NCI-H2196 (cell line): Measurements from ENCODE around the gene MAGEB16.

Source experiments
- DNase-seq: peaks from one replicate; lab custom pipeline; 2025; ENCODE audit not compliant: unreplicated experiment; lab: John Stamatoyannopoulos, UW

MAGEB16 gene

DNA sequence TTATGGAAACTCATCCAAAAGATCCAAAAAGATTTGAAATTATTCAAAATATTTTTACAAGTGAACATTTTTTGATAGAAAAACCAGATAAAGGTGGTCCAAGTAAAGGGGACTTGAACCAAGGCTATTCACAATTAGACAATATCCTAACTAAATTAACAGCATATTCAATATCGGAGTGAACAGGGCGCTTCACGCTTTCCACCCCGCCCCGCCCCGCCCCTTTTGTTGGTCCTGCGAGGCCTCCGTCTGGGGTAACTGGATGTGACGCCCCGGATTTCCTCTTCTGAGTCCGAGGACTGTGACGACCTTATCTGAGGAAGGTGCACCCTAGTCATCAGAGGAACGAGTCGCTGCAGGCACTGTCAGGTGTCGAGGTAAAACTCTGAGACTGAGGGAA is at the start of gene MAGEB16:
Gene MAGEB16 (plus strand): TSS at position 301 of the 400 bp plus-strand sequence. CDS start 3,855 bp downstream, outside the sequence.
- DNase-seq: no peak

DNA sequence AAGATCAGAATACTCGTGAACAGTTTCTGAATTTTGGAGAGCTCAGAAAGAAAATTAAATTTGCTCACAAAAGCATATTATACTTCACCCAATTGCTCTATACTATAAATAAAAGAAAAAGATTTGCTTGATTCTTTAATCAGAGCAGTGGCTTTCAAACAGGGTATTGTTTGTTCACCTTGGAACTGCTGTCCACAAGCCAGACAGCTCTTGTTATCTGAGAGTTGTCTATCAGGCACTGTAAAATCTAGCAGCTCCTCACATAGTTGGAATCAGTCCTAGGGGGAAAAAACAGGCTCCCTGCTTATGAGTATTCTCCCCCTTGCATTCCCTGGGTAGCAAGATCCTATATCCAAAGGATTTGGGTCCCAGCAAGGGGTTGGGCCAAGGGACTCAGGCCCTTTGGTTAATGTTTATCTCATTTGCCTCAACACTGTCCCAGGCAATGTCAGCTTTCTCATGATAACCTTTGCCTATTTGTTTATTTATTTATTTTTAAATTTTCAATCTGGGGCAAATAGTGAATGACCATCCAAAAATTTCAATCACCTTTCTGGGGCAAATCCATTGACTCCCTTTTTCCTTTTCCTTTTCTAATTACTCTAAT is 24.1 kb upstream of the MAGEB16 start:
- no peak for DNase-seq

DNA sequence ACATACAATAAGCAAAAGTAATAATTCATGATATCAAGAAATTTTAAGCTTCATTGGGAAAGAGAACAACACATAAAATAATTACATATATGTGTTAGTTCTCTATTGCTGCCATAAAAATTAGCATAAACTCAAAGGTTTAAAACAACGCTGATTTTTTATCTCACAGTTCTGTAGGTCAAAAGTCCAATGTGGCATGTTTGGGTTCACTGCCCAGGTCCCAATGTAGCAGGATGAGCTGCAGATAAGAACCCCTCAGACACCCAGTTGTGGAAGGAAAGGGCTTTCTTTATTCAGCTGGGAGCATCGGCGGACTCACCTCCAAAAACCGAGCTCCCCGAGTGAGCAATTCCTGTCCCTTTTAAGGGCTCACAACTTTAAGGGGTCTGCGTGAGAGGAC is 13.1 kb upstream of the MAGEB16 start:
- no peak for DNase-seq

DNA sequence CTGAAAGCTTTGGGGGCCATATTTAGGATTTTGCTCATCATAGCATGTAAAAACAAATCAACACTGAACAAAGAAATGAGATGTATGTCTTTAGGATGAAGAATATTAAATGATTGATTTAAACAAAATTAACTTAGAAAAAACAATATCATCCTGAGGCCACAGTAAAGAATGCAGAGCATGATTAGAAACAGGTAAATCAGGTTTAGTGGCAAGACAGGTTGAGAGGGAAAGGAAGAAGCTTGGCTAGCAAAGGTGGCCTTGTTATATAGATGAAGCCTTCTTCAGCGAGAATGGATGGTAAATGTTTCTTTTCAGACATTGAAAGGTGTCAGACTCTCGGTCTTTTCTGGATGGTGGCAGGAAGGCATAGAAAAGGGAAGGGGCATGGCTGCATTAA is 11.9 kb upstream of the MAGEB16 start:
- no peak for DNase-seq

DNA sequence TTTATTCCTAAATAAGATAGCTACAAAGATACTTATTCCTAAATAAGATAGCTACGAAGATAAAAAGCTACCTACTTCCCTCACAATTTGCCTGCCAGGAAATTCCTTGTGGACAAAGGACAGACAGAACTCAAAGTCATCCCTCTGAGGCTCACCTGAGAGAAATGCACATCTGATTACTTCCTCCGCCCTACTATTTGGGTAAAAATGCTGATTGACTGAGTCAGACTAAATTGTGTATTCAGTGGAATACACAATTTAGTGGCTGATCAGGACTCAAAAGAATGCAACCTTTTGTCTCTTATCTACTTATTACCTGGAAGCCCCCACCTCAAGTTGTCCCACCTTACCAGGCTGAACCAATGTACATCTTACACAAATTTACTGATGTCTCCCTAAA is 10.3 kb upstream of the MAGEB16 start:
- no peak for DNase-seq

DNA sequence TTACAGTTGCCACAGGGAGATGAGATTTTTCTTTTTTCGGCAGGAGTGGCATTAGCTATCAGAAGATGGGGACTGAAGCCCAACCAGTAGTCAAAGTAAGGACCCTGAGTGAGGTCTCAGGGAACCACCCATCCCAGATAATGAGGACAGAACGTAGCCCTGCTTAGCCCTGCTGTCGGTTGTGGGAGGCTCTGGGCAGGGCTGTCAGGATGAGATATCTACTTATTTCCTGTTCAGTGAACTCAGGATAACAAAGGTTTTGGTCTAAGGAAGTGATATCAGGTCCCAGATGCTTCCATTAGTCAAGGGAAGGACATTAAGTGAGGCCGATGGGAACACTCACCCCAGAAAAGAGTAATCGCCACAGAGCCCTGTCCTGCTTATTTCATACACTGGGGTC is 2.3 kb downstream of the MAGEB16 start:
- no peak for DNase-seq

DNA sequence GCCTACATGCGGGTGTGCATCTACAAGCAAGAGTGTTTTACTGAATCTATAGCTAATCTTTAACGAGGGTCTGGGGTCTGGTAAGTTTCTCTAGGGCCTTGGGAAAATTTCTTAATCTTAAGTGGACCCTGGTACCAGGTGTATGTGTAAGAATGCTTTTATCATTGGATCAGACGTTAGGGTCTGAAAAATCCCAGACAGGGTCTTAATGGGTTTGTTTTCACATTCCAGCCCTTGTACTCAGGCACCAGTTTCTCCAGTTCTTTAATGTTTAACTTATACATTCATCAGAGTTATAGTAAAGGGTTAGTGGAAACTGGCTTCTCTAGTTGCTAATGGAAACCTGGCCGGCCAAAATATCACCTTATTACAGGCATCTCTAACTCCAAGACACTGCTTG is 11.6 kb downstream of the MAGEB16 start:
- no peak for DNase-seq

DNA sequence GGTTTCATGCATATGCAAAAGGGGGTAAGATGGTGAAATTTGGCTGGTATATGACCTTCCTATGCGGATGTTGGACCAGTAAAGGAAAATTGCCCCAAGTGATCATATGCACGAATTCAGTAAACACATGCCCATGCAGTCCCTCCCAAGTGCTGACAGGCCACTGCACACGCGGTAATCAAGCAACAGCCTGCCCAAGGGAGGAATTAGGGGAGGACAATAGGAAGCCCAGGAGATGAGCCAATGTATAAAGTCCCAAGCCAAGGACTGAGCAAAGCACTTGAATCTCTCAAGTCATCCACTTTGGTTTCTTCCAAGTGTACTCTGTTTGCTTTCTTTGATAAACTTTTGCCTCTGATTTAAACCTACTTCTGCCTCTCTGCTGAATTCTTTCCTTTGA is 21.1 kb downstream of the MAGEB16 start:
- DNase-seq: no peak

DNA sequence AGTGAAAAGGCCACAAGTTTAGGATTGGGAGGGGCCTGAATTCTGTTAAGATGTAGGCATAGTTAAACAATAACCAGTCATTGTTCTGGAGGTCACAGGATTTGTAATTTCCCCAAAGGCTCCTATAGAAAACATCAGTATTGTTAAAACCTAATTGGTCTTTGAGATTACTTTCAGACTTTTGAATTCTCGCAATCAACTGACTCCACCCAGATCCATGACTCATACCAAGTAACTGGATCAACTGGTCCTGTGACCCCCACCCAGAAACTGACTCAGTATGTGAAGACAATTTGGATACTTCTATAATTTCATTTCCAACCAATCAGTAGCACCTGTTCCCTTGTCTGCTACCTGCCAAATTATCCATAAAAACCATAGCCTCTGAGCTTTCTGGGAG is 28.4 kb downstream of the MAGEB16 start:
- DNase-seq: no peak

DNA sequence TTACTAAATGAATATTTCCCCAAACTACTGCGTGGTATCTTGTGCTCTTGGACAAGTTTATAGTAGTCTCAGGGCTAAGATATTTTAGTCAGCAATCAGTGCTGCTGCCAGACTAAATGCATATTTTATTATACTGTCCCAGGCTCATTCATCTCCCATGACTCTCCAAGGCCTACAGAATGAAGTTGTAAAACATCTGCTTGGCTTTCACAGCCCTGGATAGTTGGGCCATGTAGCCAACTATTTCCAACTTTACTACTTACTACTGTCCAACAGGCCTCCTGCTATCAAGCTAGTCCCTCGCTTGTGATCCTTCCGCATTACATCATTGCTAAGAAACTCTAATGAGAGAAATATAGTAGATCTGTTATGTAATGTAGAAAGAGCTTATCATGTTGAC is 31.4 kb downstream of the MAGEB16 start:
- DNase-seq: no peak

DNA sequence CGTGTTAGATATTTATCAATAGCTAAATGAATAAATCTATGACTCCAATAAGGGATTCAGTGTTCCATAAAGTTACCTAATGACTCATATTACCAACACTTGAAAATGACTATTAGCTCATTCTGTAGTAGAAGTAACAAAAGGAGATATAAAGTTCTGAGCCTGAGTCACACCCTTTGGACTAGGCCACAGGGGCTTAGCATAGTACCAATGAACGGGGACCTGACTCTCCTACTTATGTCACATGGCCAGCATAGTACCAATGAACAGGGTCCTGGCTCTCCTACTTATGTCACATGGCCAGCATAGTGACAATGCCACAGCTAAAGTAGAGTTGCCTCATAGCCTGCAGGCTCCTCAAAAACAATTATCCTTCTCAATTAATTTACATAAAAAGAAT is 43.7 kb downstream of the MAGEB16 start:
- no peak for DNase-seq

DNA sequence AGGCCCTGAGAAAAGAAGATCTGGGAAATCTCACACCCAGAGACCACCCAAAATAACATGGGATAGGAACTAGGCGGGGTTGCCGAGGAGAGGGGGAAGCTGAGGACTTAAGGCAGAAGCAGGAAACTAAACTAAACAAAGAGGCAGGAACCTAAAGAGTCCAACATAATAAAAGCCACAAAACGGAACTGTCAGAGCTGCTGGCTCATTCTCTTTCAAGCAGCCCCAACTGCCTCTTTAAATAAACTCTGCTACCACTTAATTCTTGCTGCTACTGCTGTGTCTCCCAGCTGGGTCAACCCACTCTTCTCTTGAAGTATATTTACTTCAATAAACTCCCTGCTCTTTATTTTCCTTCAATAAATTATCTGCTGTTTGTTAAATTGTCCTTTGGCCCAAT is 44.5 kb downstream of the MAGEB16 start:
- DNase-seq: no peak

DNA sequence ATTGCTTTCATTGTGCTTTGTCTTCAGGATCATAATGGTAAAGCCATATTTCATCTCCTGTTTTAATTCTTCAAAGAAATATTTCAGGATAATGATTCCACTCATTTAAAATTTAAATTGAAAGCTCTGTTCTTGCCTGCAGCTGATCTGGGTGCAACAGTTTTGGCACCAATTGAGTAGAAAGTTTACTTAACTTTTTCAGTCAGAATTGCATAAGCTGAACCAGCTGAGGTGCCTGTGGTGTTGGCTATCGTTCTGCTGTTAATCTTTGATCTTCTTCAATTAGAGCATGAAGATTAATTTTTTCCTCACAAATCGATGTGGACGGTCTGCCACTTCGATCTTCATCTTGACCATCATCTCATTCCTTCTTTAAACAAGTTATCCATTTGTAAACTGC is 49.6 kb downstream of the MAGEB16 start:
- DNase-seq: no peak
